DOHH2 (cell line): Measurements from ENCODE around the gene TMEM259.

Source experiments
- EZH2phosphoT487 ChIP-seq: fragments of 200-600 bp; sonication (generic); IDR thresholded peaks from 2 replicates; pipeline ENCODE4 v1.6.1; 2017; ENCODE audit warnings: borderline replicate concordance, mild to moderate bottlenecking, antibody characterized with exemption, low read length, moderate library complexity, mixed read lengths
- TF ChIP-seq, protein P1 (sequence below): fragments of 200-600 bp; sonication (generic); IDR thresholded peaks from one replicate; pipeline ENCODE4 v1.5.1; 2014; ENCODE audit warnings: antibody characterized with exemption, mild to moderate bottlenecking, low read depth, low read length; ENCODE audit not compliant: poor library complexity, severe bottlenecking

DNA sequence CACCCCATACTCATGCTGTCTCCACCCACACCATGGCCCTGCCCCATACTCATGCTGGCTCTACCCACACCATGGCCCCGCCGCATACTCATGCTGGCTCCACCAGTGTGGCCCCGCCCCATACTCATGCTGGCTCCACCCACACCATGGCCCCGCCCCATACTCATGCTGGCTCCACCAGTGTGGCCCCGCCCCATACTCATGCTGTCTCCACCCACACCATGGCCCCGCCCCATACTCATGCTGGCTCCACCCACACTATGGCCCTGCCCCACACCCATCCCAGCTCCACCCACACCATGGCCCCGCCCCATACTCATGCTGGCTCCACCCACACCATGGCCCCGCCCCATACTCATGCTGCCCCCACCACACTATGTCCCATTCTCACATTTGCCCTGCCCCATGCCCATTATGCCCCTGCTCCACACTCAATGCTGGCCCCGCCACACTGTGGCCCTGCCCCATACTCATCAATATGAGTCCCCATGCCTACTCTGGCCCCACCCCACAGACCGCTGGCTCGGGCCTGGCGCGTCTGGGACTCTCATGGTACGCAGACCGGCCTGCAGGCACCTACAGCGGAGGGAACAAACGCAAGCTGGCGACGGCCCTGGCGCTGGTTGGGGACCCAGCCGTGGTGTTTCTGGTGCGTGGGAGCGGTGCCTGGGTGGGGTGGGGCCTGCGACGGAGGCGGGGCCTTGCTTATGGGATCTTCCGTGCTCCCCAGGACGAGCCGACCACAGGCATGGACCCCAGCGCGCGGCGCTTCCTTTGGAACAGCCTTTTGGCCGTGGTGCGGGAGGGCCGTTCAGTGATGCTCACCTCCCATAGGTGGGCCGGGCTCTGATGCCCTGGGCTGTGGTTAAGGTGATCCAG is 42.3 kb upstream of the TMEM259 start:
- TF ChIP-seq, protein P1, sequence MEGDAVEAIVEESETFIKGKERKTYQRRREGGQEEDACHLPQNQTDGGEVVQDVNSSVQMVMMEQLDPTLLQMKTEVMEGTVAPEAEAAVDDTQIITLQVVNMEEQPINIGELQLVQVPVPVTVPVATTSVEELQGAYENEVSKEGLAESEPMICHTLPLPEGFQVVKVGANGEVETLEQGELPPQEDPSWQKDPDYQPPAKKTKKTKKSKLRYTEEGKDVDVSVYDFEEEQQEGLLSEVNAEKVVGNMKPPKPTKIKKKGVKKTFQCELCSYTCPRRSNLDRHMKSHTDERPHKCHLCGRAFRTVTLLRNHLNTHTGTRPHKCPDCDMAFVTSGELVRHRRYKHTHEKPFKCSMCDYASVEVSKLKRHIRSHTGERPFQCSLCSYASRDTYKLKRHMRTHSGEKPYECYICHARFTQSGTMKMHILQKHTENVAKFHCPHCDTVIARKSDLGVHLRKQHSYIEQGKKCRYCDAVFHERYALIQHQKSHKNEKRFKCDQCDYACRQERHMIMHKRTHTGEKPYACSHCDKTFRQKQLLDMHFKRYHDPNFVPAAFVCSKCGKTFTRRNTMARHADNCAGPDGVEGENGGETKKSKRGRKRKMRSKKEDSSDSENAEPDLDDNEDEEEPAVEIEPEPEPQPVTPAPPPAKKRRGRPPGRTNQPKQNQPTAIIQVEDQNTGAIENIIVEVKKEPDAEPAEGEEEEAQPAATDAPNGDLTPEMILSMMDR: no peak
- no peak for TF ChIP-seq EZH2phosphoT487
